Stimulated activated CD4-positive, alpha-beta T cell treated with anti-CD3 and anti-CD28 coated beads, Interleukin-15, amount 100 ng/mL, for 1 hour (primary cell): ENCODE data around the gene BCL11B.
A peak's percentile ranks its signal among the peaks of the same experiment; 100 is the strongest.
"Not testable (repeated sequence)": the region's sequence is repeated elsewhere in the genome, so short reads cannot be mapped to it uniquely, and the experiment has no call there.

ENCODE experiments used
- DNase-seq, 2 donors: peaks; one replicate each; pipeline ENCODE4 v3.0.0-alpha.2; 2020; ENCODE audit warnings: low read depth in 1 of 2, low spot score in 1 of 2

BCL11B gene

GRCh38 chr14:99203080-99203479, 68.9 kb downstream of the BCL11B start:
- no peak for DNase-seq

DNA sequence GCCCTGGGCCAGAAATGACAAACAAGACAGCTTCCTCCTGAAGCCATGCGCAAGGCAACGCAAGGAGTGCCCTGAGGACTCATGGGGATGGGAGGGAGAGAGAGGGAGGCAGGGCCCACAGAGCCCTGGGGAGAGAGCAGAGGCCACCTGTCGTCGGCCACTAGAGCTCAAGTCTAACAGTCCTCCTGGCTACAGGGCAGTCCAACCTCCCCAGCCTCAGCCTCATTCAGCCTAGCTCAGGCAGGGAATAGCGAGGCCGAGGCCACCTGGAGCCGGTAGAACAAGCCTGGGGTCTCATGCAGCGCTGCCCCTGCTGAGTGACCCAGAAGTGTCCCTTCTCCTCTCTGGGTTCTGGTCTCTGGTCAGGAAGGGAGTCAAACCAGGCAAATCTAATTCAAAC, 69.5 kb downstream of the BCL11B start:
- no peak for DNase-seq

GRCh38 chr14:99201351-99202073, 70.5 kb downstream of the BCL11B start:
- DNase-seq: no peak

DNA sequence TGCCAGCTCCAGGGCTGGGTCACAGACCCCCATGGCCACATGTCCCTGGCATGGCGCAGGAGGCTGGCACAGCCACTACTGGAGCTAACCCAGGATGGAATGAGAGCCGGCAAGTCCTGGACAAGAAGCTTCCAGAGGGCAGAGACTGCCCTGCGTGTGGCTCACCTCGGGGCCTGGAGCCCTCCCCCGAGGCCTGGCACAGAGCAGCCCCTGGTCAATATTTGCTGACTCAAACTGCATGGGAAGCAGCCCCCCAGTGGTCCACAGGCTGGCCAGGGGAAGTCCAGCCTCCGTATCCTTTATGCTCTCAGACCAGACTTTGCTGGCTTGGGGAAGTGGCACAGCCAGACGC, 71.4 kb downstream of the BCL11B start:
- DNase-seq: no peak

GRCh38 chr14:99199846-99200653, 71.9 kb downstream of the BCL11B start:
- no peak for DNase-seq

DNA sequence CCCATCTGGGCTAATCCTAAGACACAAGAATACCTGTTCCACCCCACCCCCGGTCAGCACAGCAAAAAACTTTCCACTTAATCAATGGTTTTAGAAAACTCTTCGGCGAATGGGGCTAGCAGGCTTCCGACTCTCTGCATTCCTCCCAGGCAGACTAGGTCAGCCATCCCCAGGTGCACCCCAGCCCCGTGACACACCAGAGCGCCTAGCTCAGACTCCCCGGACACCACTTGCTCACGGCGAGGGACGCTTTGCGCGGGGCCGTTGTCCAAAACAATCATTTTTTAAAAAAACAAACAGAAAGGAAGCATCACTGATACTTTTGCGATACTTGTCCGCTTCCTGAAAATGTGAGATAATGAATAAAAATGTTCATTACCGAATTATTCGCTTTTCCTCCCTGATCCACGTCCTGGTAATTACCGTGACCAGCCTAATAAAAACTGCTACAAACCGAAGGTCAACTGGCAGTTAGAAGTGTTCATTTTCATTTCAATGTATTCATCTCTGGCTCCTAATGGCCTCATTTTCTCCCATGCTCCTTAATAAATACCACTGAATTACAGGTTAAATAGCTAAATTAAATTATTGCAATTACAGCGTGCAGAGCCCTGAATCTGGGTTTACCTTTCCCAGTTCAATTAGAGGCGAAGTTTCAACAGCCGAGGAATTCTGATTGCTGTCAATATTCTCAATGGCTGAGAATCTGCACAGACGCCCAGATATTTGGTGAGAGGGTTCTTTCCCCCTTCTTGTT, 73.1 kb downstream of the BCL11B start:
- no peak for DNase-seq

DNA sequence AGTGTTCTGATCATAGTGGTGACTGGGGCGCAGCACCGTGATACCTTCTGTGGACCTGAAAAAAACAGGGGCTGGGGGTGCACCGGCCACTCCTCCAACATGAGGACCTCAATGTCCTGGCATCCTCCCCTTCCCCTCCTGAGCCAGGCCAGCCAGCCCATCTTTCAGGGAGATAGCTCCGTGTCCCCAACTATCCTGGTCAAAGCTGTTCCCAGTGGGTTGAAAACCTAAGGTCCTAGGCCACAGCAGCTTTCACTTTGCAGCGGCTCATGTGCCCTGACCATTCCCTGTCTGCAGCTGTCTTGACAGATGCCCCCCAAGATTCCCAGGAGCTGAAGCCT, 75.7 kb downstream of the BCL11B start:
- no peak for DNase-seq

DNA sequence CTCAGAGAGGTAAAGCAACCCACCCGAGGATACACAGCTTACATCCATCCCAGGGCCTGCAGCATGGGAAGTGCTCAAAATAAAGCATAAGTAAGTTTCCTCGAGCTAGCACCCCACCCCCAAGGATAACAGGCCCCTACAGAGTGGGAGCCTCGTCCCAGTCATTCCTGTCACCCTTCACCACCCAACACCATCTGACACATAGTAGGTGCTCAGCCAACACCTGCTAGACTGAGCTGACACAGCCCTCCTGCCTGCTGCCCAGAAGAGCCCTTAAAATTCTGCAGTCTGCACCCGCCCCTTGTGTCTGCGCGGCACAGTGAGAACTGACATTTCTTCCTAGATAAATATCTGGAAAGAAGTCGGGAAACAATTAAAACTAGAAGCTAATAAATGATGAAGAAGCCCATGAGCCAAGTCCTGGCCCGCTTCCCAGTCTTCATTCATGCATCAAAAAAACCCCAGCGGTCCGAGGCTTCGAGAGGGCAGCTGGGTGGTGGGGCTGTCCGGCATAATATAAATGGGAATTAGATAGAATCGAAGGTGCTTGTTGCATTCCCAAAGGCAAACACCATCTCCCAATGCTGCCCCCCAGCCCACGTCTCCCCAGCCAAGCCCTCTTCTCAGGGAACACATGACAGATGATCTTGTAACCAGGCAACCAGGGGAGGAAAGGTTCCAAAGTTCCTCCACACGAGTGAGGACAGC, 76.2 kb downstream of the BCL11B start:
- DNase-seq: no peak

DNA sequence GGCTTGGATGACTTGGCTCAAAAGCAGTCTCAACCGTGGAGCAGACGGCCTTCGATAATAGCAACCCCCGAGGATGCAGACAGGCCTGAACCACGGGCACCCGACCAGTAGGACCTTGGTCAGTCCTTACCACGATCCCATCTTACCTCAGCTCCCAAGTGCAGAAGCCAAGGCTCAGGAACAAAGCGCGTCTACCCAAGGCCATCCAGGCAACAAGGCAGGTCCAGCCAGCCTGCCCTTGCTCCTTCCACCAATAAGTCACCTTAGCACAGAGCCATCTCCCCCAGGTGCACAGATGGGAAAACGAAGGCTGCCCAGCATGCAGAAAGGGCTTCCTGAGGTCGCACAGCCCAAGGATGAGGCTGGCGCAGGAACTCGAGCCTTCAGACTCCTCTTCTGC, 77.3 kb downstream of the BCL11B start:
- DNase-seq: no peak

DNA sequence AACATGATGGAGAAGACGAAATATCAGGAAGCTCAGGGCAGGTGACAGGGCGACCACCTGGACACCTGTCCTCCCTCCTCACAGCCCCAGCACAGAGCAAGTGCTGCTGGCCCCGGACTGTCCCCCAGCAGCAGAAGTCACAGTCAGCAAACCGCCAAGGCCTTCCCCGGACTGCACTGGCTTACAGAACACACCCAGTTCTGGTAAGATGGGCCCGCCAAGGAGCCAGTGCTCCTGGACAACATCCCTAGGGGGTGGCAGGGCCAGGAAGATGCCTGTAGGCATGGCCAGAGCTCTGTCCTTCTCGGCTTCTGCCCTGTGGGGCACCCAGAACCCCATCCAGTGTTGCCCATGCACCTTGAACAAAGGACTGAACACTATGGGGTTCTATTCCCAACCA, 77.9 kb downstream of the BCL11B start:
- no peak for DNase-seq

GRCh38 chr14:99192830-99193229, 79.2 kb downstream of the BCL11B start:
- no peak for DNase-seq

DNA sequence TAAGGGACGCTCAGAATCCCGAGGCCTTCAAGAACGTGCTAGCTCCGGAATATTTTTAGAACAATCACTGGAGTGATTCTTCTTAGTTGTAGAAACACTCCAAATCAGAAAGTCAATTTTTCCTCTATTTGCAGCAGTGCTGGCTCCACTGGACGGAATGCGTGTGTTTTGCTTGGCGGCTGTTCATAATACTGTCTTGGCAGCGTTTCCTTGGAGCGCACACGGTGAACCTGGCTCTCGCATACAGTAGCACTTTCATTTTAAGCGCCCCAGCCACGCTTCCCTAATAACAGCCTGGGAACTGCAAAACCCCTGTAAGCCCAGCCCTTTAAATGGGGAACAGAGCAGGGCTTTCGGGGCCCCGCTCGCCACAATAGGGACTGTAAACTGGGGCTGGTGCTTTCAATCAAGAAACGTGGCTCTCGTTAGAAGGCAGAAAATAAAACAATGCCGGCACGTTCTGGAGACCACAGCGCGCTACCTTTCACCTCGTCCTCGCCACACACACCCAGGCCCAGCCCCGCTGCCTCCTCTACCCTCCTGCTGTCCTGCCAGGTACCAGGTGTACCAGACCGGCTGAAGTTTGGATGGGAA, 79.9 kb downstream of the BCL11B start:
- DNase-seq: no peak

GRCh38 chr14:99191395-99192027, 80.5 kb downstream of the BCL11B start:
- no peak for DNase-seq

GRCh38 chr14:99190696-99191394, 81.2 kb downstream of the BCL11B start:
- DNase-seq: no peak

DNA sequence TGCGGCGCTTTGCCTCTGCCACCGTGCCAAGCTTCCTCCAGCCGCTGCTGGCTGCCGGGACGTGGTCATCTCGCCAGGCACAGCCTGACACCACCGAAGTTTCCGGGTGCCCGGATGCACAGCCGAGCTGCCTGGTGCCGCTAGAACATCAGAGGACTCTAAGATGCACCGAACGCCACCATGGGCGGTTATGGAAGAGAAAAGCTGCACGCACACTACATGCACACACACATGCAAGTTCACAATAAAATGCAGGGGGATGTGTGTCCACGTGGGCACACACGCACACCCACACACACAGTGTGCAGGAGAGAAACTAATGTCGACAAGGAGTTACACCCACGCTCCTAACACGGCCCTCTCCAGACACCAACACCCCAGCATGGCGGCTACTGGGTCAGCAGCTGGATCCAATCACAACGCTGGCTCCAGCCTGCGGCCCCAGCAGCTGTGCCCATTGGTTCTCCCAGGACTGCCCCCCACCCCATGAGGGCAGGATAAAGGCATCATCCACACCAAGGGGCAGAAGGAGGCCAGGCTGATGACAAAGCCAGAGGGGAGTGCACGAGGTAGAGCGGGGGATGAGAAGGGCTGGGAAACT, 82.7 kb downstream of the BCL11B start:
- DNase-seq: no peak

- peak in 1 of 2 donors; percentile 45 for DNase-seq
Observed at GRCh38 chr14:99188731-99189191, 83.2 kb downstream of the BCL11B start.

DNA sequence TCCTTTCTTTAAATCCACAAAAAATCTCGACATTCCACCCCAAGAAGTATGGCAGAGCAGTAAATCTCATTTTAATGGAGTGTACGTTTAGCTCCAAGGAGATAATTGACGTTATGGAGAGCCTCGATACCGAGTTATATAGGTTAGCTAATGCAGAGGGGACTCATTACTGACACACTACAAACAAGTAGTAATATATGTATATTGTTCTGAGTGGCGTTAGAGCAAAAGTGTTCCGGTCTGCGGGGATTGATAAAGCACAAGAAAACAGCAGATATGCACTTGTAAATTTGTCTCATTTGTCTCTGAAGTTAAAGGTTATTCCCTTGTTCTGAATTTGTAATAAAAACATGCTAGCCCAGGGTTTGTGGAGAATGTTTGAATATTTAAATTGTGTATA, 84.1 kb downstream of the BCL11B start:
- no peak for DNase-seq

GRCh38 chr14:99186956-99187690, 84.9 kb downstream of the BCL11B start:
- no peak for DNase-seq

DNA sequence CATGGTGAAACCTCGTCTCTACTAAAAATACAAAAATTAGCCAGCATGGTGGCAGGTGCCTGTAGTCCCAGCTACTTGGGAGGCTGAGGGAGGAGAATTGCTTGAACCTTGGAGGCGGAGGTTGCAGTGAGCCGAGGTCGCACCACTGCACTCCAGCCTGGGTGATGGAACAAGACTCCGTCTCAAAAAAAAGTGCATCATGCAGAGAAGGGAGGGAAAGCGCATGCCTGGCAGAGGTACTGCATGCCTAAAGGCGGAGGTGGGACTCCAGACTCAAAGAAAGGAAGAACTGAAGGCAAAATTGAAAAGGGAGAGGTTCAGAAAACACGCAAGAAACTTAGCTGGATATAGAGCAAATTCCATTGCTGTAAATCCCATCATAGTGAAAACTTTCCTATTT, 85.7 kb downstream of the BCL11B start:
- not testable (repeated sequence) for DNase-seq
